HG02798 (cell line): ENCODE measurements around the gene AHNAK.
"Not testable (repeated sequence)": the region's sequence is repeated elsewhere in the genome, so short reads cannot be mapped to it uniquely, and the experiment has no call there.

Source experiments
- ATAC-seq: cut with Tn5 transposase; IDR thresholded peaks from one replicate; pipeline ENCODE4 v1.9.1; 2021; ENCODE audit warnings: mild to moderate bottlenecking; ENCODE audit not compliant: unreplicated experiment, poor library complexity

Gene AHNAK

GRCh38 chr11:62553080-62553838 is 6.7 kb upstream of the AHNAK start:
- no peak for ATAC-seq

- ATAC-seq: no peak
Observed at GRCh38 chr11:62552485-62553079, 6.0 kb upstream of the AHNAK start.

- ATAC-seq: not testable (repeated sequence)
Observed at GRCh38 chr11:62550478-62550877, 3.9 kb upstream of the AHNAK start.

- no peak for ATAC-seq
Observed at GRCh38 chr11:62548545-62549335, 2.1 kb upstream of the AHNAK start.

- no peak for ATAC-seq
Observed at GRCh38 chr11:62547691-62548281, 1.2 kb upstream of the AHNAK start.

- ATAC-seq: no peak
Observed at GRCh38 chr11:62546929-62547625, 471 bp upstream of the AHNAK start.

- no peak for ATAC-seq
Observed at GRCh38 chr11:62545437-62546243, 966 bp downstream of the AHNAK start.

GRCh38 chr11:62544581-62545436 is 1.8 kb downstream of the AHNAK start:
- ATAC-seq: no peak

- ATAC-seq: no peak
Observed at GRCh38 chr11:62543680-62544444, 2.7 kb downstream of the AHNAK start.

- peak; percentile 37 for ATAC-seq
Observed at GRCh38 chr11:62542750-62543567, 3.6 kb downstream of the AHNAK start.

GRCh38 chr11:62542111-62542745 is 4.4 kb downstream of the AHNAK start:
- no peak for ATAC-seq

- peak; percentile 36 for ATAC-seq
Observed at GRCh38 chr11:62540804-62541701, 5.6 kb downstream of the AHNAK start.

- no peak for ATAC-seq
Observed at GRCh38 chr11:62539238-62539925, 7.2 kb downstream of the AHNAK start.

GRCh38 chr11:62538470-62539237 is 8.0 kb downstream of the AHNAK start:
- no peak for ATAC-seq
